ENCODE measurements around the gene FNDC10.

DNA sequence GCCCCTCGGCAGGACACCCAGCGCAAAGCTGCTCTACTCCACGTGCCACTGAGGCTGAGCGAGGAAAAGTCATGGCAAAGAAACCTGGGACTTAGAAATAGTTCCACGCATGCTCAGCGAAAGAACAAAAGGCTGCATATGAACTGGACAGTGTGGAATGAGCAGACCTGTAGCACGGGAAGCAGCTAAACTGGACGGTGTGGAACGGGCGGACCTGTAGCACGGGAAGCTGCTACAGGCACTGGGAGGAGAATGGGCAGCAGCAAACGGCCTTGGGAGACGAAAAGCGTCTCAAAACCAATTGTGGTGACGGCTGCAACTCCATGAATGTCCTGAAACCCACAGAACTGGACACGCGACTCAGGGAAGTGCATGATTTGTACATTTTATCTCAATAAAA, 40.9 kb downstream of the FNDC10 start:
- TF ChIP-seq, protein P1, sequence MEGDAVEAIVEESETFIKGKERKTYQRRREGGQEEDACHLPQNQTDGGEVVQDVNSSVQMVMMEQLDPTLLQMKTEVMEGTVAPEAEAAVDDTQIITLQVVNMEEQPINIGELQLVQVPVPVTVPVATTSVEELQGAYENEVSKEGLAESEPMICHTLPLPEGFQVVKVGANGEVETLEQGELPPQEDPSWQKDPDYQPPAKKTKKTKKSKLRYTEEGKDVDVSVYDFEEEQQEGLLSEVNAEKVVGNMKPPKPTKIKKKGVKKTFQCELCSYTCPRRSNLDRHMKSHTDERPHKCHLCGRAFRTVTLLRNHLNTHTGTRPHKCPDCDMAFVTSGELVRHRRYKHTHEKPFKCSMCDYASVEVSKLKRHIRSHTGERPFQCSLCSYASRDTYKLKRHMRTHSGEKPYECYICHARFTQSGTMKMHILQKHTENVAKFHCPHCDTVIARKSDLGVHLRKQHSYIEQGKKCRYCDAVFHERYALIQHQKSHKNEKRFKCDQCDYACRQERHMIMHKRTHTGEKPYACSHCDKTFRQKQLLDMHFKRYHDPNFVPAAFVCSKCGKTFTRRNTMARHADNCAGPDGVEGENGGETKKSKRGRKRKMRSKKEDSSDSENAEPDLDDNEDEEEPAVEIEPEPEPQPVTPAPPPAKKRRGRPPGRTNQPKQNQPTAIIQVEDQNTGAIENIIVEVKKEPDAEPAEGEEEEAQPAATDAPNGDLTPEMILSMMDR (IDR thresholded peaks at IDR 0.05), result no peak
- TF ChIP-seq POLR2AphosphoS5 (IDR thresholded peaks at IDR 0.05) (no peak), POLR2A (IDR thresholded peaks at IDR 0.05) (no peak), EP300 (IDR thresholded peaks at IDR 0.05) (no peak)

Measured in suprapubic skin (tissue), 4 donors.